ENCODE measurements around the gene ACADVL. TPM values are rescaled to one million over a fixed set of nuclear protein-coding genes. Genes with fewer than 3 reads are reported as not detected.

ACADVL gene
- total RNA-seq, 2 experiments from 2014 or later: 348 to 371 TPM

DNA sequence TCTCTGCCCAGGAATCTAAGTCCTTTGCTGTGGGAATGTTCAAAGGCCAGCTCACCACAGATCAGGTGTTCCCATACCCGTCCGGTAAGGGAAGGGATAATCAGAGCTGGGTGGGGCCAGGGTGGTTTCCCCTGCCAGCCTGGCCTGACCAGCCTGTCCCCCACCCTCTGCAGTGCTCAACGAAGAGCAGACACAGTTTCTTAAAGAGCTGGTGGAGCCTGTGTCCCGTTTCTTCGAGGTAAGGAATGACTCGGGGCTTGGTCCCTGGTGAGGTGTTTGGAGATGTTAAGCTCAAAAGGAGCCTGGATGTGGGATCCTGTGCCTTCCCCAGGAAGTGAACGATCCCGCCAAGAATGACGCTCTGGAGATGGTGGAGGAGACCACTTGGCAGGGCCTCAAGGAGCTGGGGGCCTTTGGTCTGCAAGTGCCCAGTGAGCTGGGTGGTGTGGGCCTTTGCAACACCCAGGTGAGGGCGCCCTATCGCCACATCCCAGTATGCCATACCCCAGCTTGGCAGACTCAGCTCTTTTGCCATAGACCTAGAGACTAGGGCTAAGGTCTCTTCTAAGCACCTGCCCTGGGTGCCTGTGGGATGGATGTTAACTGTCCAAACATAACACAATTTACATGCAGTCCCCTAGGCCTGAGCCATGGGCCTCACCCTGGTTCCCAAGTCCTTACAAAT lies 997 bp downstream of the ACADVL start:
- H3K4me1 Mint-ChIP-seq (ENCODE audit: low read depth): peaks cover 50% of the 10 kb centered on the region
- DNase-seq (peak; percentile 74), ATAC-seq (peak; percentile 56)
- peaks cover 35% of the 10 kb centered on the region for H3K36me3 Mint-ChIP-seq (ENCODE audit: low read depth)
- peak overlapping the region; percentile 95 for H3K27ac Mint-ChIP-seq
- no peaks in the 10 kb centered on the region for H3K27me3 Mint-ChIP-seq (ENCODE audit: low read depth)
- ChIA-PET CTCF (interaction anchor here (0.8 to 4.5 kb wide), 18 partner anchors 9 to 467 kb away, joined by 3 to 37 read pairs (median 4); partner anchors contain the start of genes DVL2, PHF23 and TP53), POLR2A (interaction anchor here (0.8 to 5.4 kb wide), 10 partner anchors 9 to 175 kb away, joined by 3 to 35 read pairs (median 5); partner anchors contain the start of genes CTDNEP1, DVL2, ELP5 and GABARAP)
- peak overlapping the region; percentile 96 for H3K4me3 Mint-ChIP-seq
- no peaks in the 10 kb centered on the region for H3K9me3 Mint-ChIP-seq (ENCODE audit: insufficient read depth)

- ATAC-seq (no peak), DNase-seq (no peak)
- Mint-ChIP-seq H3K27me3 (ENCODE audit: low read depth) (no peaks in the 10 kb centered on the region), H3K36me3 (ENCODE audit: low read depth) (peaks cover 35% of the 10 kb centered on the region), H3K9me3 (ENCODE audit: insufficient read depth) (no peaks in the 10 kb centered on the region), H3K4me1 (ENCODE audit: low read depth) (peaks cover 42% of the 10 kb centered on the region), H3K4me3 (peak overlapping the region; percentile 96), H3K27ac (peak overlapping the region; percentile 95)
- POLR2A ChIA-PET: interaction anchor here (0.8 to 5.4 kb wide), 7 partner anchors 8 to 176 kb away, joined by 3 to 35 read pairs (median 6); partner anchors contain the start of genes CTDNEP1, DVL2, ELP5 and GABARAP
- CTCF ChIA-PET: interaction anchor here (0.8 to 4.5 kb wide), 17 partner anchors 8 to 466 kb away, joined by 3 to 37 read pairs (median 5); partner anchors contain the start of genes DVL2, PHF23 and TP53
Measured at GRCh38 chr17:7221278-7222092, 1.7 kb downstream of the ACADVL start.

GRCh38 chr17:7222093-7222971 lies 2.6 kb downstream of the ACADVL start:
- Mint-ChIP-seq H3K27me3 (ENCODE audit: low read depth) (no peaks in the 10 kb centered on the region), H3K36me3 (ENCODE audit: low read depth) (peaks cover 37% of the 10 kb centered on the region), H3K4me1 (ENCODE audit: low read depth) (peaks cover 38% of the 10 kb centered on the region), H3K4me3 (no peak overlapping the region), H3K9me3 (ENCODE audit: insufficient read depth) (no peaks in the 10 kb centered on the region), H3K27ac (peak overlapping the region; percentile 46)
- DNase-seq (no peak), ATAC-seq (no peak)
- CTCF ChIA-PET: interaction anchor here (1.2 to 4.5 kb wide), 4 partner anchors 12 to 74 kb away, joined by 5 to 37 read pairs (median 30); partner anchors contain the start of genes DVL2 and PHF23
- POLR2A ChIA-PET: interaction anchor here (5.4 kb wide), 1 partner anchor 16 kb away, joined by 35 read pairs; the partner anchor contains the start of gene PHF23

DNA sequence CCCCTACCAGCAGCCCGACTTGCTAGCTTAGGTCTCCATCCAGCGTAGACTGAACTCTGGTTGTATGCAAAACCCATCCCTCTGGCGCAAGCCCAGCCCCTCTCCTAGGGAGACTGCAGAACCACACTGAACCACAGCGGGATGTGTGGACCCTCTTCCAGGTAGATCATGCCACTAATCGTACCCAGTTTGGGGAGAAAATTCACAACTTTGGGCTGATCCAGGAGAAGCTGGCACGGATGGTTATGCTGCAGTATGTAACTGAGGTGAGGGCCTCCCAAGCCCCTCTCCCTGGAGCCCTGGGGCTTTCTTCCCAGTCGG lies 3.2 kb downstream of the ACADVL start:
- Mint-ChIP-seq H3K4me3 (no peak overlapping the region), H3K9me3 (ENCODE audit: insufficient read depth) (no peaks in the 10 kb centered on the region), H3K27ac (no peak overlapping the region), H3K36me3 (ENCODE audit: low read depth) (peaks cover 40% of the 10 kb centered on the region), H3K4me1 (ENCODE audit: low read depth) (peaks cover 33% of the 10 kb centered on the region), H3K27me3 (ENCODE audit: low read depth) (no peaks in the 10 kb centered on the region)
- POLR2A ChIA-PET: interaction anchor here (1.5 to 5.4 kb wide), 2 partner anchors 15 to 20 kb away, joined by 4 to 35 read pairs; partner anchors contain the start of genes GABARAP and PHF23
- no peak for ATAC-seq
- no peak for DNase-seq
- CTCF ChIA-PET: interaction anchor here (4.5 kb wide), 1 partner anchor 73 kb away, joined by 37 read pairs; no protein-coding TSS in a partner anchor

- ATAC-seq (no peak), DNase-seq (no peak)
- CTCF ChIA-PET: interaction anchor here (4.5 kb wide), 1 partner anchor 73 kb away, joined by 37 read pairs; no protein-coding TSS in a partner anchor
- Mint-ChIP-seq H3K4me3 (no peak overlapping the region), H3K36me3 (ENCODE audit: low read depth) (peaks cover 44% of the 10 kb centered on the region), H3K27ac (no peak overlapping the region), H3K27me3 (ENCODE audit: low read depth) (no peaks in the 10 kb centered on the region), H3K4me1 (ENCODE audit: low read depth) (peaks cover 29% of the 10 kb centered on the region), H3K9me3 (ENCODE audit: insufficient read depth) (no peaks in the 10 kb centered on the region)
- POLR2A ChIA-PET: interaction anchor here (1.5 to 5.4 kb wide), 2 partner anchors 15 to 19 kb away, joined by 4 to 35 read pairs; partner anchors contain the start of genes GABARAP and PHF23
Measured at GRCh38 chr17:7223375-7223774, 3.6 kb downstream of the ACADVL start.

DNA sequence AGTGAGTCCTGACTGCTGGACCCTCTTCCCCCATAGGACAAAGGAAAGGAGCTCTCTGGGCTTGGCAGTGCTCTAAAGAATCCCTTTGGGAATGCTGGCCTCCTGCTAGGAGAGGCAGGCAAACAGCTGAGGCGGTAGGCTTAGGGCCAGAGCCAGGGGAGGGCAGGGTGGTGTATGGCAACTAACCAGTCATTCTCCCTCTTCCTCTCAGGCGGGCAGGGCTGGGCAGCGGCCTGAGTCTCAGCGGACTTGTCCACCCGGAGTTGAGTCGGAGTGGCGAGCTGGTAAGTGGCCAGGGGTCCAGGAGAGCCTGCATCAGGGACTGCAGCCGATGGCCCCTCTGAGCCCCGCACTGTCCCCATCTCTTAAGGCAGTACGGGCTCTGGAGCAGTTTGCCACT lies 4.4 kb downstream of the ACADVL start:
- Mint-ChIP-seq H3K9me3 (ENCODE audit: insufficient read depth) (no peaks in the 10 kb centered on the region), H3K4me3 (no peak overlapping the region), H3K4me1 (ENCODE audit: low read depth) (peaks cover 22% of the 10 kb centered on the region), H3K36me3 (ENCODE audit: low read depth) (peaks cover 46% of the 10 kb centered on the region), H3K27me3 (ENCODE audit: low read depth) (no peaks in the 10 kb centered on the region), H3K27ac (no peak overlapping the region)
- ATAC-seq (no peak), DNase-seq (no peak)
- ChIA-PET CTCF (no interaction called here), POLR2A (interaction anchor here (1.5 to 5.4 kb wide), 2 partner anchors 14 to 19 kb away, joined by 4 to 35 read pairs; partner anchors contain the start of genes GABARAP and PHF23)

GRCh38 chr17:7224661-7225111 lies 4.9 kb downstream of the ACADVL start:
- H3K4me1 Mint-ChIP-seq (ENCODE audit: low read depth): peaks cover 16% of the 10 kb centered on the region
- no peak for DNase-seq
- no peaks in the 10 kb centered on the region for H3K27me3 Mint-ChIP-seq (ENCODE audit: low read depth)
- POLR2A ChIA-PET: interaction anchor here (5.4 kb wide), 1 partner anchor 14 kb away, joined by 35 read pairs; the partner anchor contains the start of gene PHF23
- H3K4me3 Mint-ChIP-seq: no peak overlapping the region
- no peaks in the 10 kb centered on the region for H3K9me3 Mint-ChIP-seq (ENCODE audit: insufficient read depth)
- peaks cover 52% of the 10 kb centered on the region for H3K36me3 Mint-ChIP-seq (ENCODE audit: low read depth)
- CTCF ChIA-PET: no interaction called here
- H3K27ac Mint-ChIP-seq: no peak overlapping the region
- no peak for ATAC-seq

DNA sequence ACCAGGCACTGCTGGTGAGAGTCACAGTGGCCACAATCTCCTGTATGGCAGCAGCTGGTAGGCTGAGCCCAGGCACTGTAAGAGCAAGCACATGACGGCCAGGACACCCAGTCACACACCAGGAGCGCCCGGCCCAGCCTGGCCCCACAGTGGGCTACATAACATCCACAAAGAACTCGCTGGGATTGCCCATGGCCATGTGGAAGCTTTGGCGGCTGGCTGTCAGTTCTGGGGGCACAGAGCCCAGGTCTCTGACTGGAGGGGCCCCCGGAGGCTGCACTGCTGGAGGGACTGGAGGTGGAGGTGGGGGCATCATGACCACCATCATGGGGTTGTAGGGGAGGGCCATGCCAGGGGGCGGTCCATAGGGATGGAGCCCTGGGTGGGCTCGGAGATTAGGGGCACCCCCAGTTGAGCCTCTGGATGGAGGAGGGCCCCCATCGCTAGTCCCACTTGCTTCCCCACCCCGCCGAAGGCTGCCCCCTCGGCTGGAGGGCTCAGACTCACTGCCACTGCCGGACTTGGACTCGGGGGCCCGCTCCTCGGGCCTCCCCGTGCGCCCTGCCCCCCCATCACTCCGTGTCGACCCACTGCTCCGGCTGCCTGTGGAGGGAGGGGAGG lies 6.1 kb downstream of the ACADVL start:
- Mint-ChIP-seq H3K27me3 (ENCODE audit: low read depth) (no peaks in the 10 kb centered on the region), H3K4me3 (no peak overlapping the region), H3K36me3 (ENCODE audit: low read depth) (peaks cover 52% of the 10 kb centered on the region), H3K4me1 (ENCODE audit: low read depth) (peaks cover 11% of the 10 kb centered on the region), H3K9me3 (ENCODE audit: insufficient read depth) (no peaks in the 10 kb centered on the region), H3K27ac (no peak overlapping the region)
- ChIA-PET CTCF (no interaction called here), POLR2A (no interaction called here)
- ATAC-seq: no peak
- no peak for DNase-seq

GRCh38 chr17:7226721-7227710 lies 7.3 kb downstream of the ACADVL start:
- CTCF ChIA-PET: no interaction called here
- Mint-ChIP-seq H3K36me3 (ENCODE audit: low read depth) (peaks cover 44% of the 10 kb centered on the region), H3K4me3 (no peak overlapping the region), H3K27me3 (ENCODE audit: low read depth) (no peaks in the 10 kb centered on the region), H3K4me1 (ENCODE audit: low read depth) (peaks cover 4% of the 10 kb centered on the region), H3K27ac (no peak overlapping the region), H3K9me3 (ENCODE audit: insufficient read depth) (no peaks in the 10 kb centered on the region)
- DNase-seq (no peak), ATAC-seq (no peak)
- POLR2A ChIA-PET: no interaction called here

- ChIA-PET CTCF (interaction anchor here (0.9 kb wide), 1 partner anchor 8 kb away, joined by 4 read pairs; no protein-coding TSS in a partner anchor), POLR2A (no interaction called here)
- peaks cover 19% of the 10 kb centered on the region for H3K4me1 Mint-ChIP-seq (ENCODE audit: low read depth)
- no peaks in the 10 kb centered on the region for H3K9me3 Mint-ChIP-seq (ENCODE audit: insufficient read depth)
- DNase-seq: no peak
- H3K27me3 Mint-ChIP-seq (ENCODE audit: low read depth): no peaks in the 10 kb centered on the region
- no peak for ATAC-seq
- H3K4me3 Mint-ChIP-seq: no peak overlapping the region
- H3K27ac Mint-ChIP-seq: no peak overlapping the region
- H3K36me3 Mint-ChIP-seq (ENCODE audit: low read depth): peaks cover 42% of the 10 kb centered on the region
Measured at GRCh38 chr17:7228920-7229319, 9.2 kb downstream of the ACADVL start.

Data from activated CD8-positive, alpha-beta T cell treated with anti-CD3 and anti-CD28 coated beads, Interleukin-2, amount 10 ng/mL, durations not matched to agents 7 days and 5 days (primary cell).